ENCODE data around the gene INSR.
"Not testable (repeated sequence)": the region's sequence is repeated elsewhere in the genome, so short reads cannot be mapped to it uniquely, and the experiment has no call there.

The INSR gene

GRCh38 chr19:7217861-7218260, 76.4 kb downstream of the INSR start:
- DNase-seq: no peak

- DNase-seq: no peak
Measured at GRCh38 chr19:7216373-7216902, 77.8 kb downstream of the INSR start.

GRCh38 chr19:7215176-7215575, 79.0 kb downstream of the INSR start:
- DNase-seq: no peak

- no peak for DNase-seq
Measured at GRCh38 chr19:7214324-7215089, 79.7 kb downstream of the INSR start.

GRCh38 chr19:7213628-7214323, 80.4 kb downstream of the INSR start:
- no peak for DNase-seq

- DNase-seq: no peak
Measured at GRCh38 chr19:7211191-7211951, 82.8 kb downstream of the INSR start.

GRCh38 chr19:7210359-7210758, 83.9 kb downstream of the INSR start:
- no peak for DNase-seq

- not testable (repeated sequence) for DNase-seq
Measured at GRCh38 chr19:7209597-7210325, 84.5 kb downstream of the INSR start.

GRCh38 chr19:7209036-7209435, 85.2 kb downstream of the INSR start:
- DNase-seq: not testable (repeated sequence)

- DNase-seq: no peak
Measured at GRCh38 chr19:7203332-7203731, 90.9 kb downstream of the INSR start.

GRCh38 chr19:7202888-7203287, 91.3 kb downstream of the INSR start:
- no peak for DNase-seq

GRCh38 chr19:7200736-7201135, 93.5 kb downstream of the INSR start:
- DNase-seq: no peak

GRCh38 chr19:7199613-7200533, 94.3 kb downstream of the INSR start:
- DNase-seq: no peak

- DNase-seq: peak; percentile 97
Measured at GRCh38 chr19:7197760-7198696, 96.2 kb downstream of the INSR start.

- peak; percentile 97 for DNase-seq
Measured at GRCh38 chr19:7197119-7197759, 97.0 kb downstream of the INSR start.

GRCh38 chr19:7196763-7197118, 97.5 kb downstream of the INSR start:
- DNase-seq: no peak

GRCh38 chr19:7195046-7195445, 99.2 kb downstream of the INSR start:
- DNase-seq: no peak

GRCh38 chr19:7194566-7194965, 99.6 kb downstream of the INSR start:
- DNase-seq: no peak

GRCh38 chr19:7191946-7192691, 102.1 kb downstream of the INSR start:
- no peak for DNase-seq

Measured in eye (tissue), 1 donor.